Measurements from ENCODE around the gene ADNP2.

Gene ADNP2

GRCh38 chr18:80112624-80113248 lies 3.7 kb downstream of the ADNP2 start:
- H3F3A ChIP-seq (ENCODE audit: low read depth), result no peaks in the 10 kb centered on the region
- peaks cover 34% of the 10 kb centered on the region for H4K20me1 ChIP-seq (ENCODE audit: insufficient read depth, low read length, poor library complexity, severe bottlenecking)
- H3K4me2 ChIP-seq (ENCODE audit: low read depth, low read length, poor library complexity, severe bottlenecking), result peak overlapping the region; percentile 72
- H2AFZ ChIP-seq (ENCODE audit: low read length), result no peak overlapping the region
- no peaks in the 10 kb centered on the region; the same call in 1 of the 2 replicates for H3K9me3 ChIP-seq (ENCODE audit: insufficient read depth, low read depth, low read length)
- peak overlapping the region; percentile 18 for H3K4me3 ChIP-seq (ENCODE audit: low read length, poor library complexity, severe bottlenecking)
- no peaks in the 10 kb centered on the region for H3K9me2 ChIP-seq (replicated peaks; ENCODE audit: low read depth, low read length)
- H3K9ac ChIP-seq (ENCODE audit: low read depth, low read length, poor library complexity, severe bottlenecking), result no peak overlapping the region
- no peaks in the 10 kb centered on the region for H3K36me3 ChIP-seq (ENCODE audit: insufficient read depth, low read length)
- peaks cover 8% of the 10 kb centered on the region for H3K4me1 ChIP-seq (ENCODE audit: insufficient read depth, low read length, poor library complexity, severe bottlenecking)
- TF ChIP-seq CTCF (conservative IDR thresholded peaks at IDR 0.05; ENCODE audit: low read length) (no peak), EZH2phosphoT487 (IDR thresholded peaks at IDR 0.05; ENCODE audit: borderline replicate concordance) (no peak)
- peaks cover 80% of the 10 kb centered on the region for H3K79me2 ChIP-seq (ENCODE audit: insufficient read depth, low read length)
- H3K27me3 ChIP-seq (ENCODE audit: insufficient read depth, low read length, poor library complexity, severe bottlenecking), result no peaks in the 10 kb centered on the region

DNA sequence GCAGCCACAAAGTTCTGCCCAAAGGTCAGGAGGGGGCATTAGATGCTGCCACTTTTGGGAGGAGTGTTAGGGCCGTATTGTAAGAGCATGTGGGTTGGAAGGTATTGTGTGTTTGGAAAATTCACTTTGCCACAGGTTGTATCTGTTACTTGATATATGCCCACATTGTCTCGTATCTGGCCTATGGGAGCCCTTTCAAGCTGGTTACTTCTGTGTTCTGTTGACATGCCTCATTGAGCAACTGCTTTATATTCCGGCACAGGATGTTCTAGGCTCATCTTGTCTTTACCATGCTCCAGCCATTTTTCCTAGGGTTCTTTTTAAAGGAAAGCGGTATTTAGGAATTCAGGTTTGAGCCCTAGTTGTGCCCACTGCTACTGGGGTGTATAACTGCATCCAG lies 6.0 kb downstream of the ADNP2 start:
- Histone ChIP-seq H3K79me2 (ENCODE audit: insufficient read depth, low read length) (peaks cover 77% of the 10 kb centered on the region), H3K4me3 (ENCODE audit: low read length, poor library complexity, severe bottlenecking) (no peak overlapping the region), H4K20me1 (ENCODE audit: insufficient read depth, low read length, poor library complexity, severe bottlenecking) (peaks cover 34% of the 10 kb centered on the region), H3K4me1 (ENCODE audit: insufficient read depth, low read length, poor library complexity, severe bottlenecking) (peaks cover 8% of the 10 kb centered on the region), H3K4me2 (ENCODE audit: low read depth, low read length, poor library complexity, severe bottlenecking) (peak overlapping the region; percentile 72), H3K9me2 (replicated peaks; ENCODE audit: low read depth, low read length) (no peaks in the 10 kb centered on the region), H3K9me3 (ENCODE audit: insufficient read depth, low read depth, low read length) (no peaks in the 10 kb centered on the region; the same call in 1 of the 2 replicates), H3K27me3 (ENCODE audit: insufficient read depth, low read length, poor library complexity, severe bottlenecking) (no peaks in the 10 kb centered on the region), H3K36me3 (ENCODE audit: insufficient read depth, low read length) (peaks cover 12% of the 10 kb centered on the region; the same call in 1 of the 2 replicates), H3K9ac (ENCODE audit: low read depth, low read length, poor library complexity, severe bottlenecking) (no peak overlapping the region), H3F3A (ENCODE audit: low read depth) (no peaks in the 10 kb centered on the region), H2AFZ (ENCODE audit: low read length) (no peak overlapping the region)
- TF ChIP-seq EZH2phosphoT487 (IDR thresholded peaks at IDR 0.05; ENCODE audit: borderline replicate concordance) (no peak), CTCF (conservative IDR thresholded peaks at IDR 0.05; ENCODE audit: low read length) (no peak)

DNA sequence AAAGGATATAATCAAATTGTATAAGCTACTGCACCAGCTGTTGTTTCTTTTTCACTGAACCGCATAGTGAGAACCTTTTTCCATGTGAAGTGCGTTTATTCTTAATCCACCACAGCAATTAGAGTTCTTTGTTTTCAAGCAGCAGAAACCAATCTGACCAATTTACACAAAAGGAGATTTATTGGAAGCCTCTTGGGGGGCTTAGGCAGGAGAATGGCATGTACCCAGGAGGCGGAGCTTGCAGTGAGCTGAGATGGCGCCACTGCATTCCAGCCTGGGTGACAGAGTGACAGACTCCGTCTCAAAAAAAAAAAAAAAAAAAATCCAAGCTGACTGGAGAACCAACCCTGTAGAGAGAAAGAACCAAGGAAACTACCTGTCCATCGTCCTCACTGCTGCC lies 10.0 kb downstream of the ADNP2 start:
- H3K4me3 ChIP-seq (ENCODE audit: low read length, poor library complexity, severe bottlenecking), result no peak overlapping the region

More for the DNA sequence above, 10.0 kb downstream of the ADNP2 start:
- Histone ChIP-seq H4K20me1 (ENCODE audit: insufficient read depth, low read length, poor library complexity, severe bottlenecking) (peaks cover 10% of the 10 kb centered on the region), H3K36me3 (ENCODE audit: insufficient read depth, low read length) (peaks cover 14% of the 10 kb centered on the region; the same call in 1 of the 2 replicates), H3K9me2 (replicated peaks; ENCODE audit: low read depth, low read length) (no peaks in the 10 kb centered on the region), H3F3A (ENCODE audit: low read depth) (no peaks in the 10 kb centered on the region), H3K9ac (ENCODE audit: low read depth, low read length, poor library complexity, severe bottlenecking) (no peak overlapping the region), H3K9me3 (ENCODE audit: insufficient read depth, low read depth, low read length) (no peaks in the 10 kb centered on the region; the same call in 1 of the 2 replicates), H3K27me3 (ENCODE audit: insufficient read depth, low read length, poor library complexity, severe bottlenecking) (no peaks in the 10 kb centered on the region), H3K79me2 (ENCODE audit: insufficient read depth, low read length) (peaks cover 54% of the 10 kb centered on the region), H2AFZ (ENCODE audit: low read length) (no peak overlapping the region), H3K4me1 (ENCODE audit: insufficient read depth, low read length, poor library complexity, severe bottlenecking) (no peaks in the 10 kb centered on the region), H3K4me2 (ENCODE audit: low read depth, low read length, poor library complexity, severe bottlenecking) (no peak overlapping the region)
- no peak for TF ChIP-seq CTCF (conservative IDR thresholded peaks at IDR 0.05; ENCODE audit: low read length)
- TF ChIP-seq EZH2phosphoT487 (IDR thresholded peaks at IDR 0.05; ENCODE audit: borderline replicate concordance), result no peak
